HL-60 (cell line): Measurements from ENCODE around the gene DCC.

ENCODE experiments used
- DNase-seq, 2 experiments: peaks; one replicate each; pipeline ENCODE4 v3.0.0-alpha.2; 2010 to 2020; ENCODE audit warnings: low read depth in 1 of 2, low spot score in 1 of 2
- H3K27ac ChIP-seq: fragments of 250-450 bp; sonication (Bioruptor Pico); replicated peaks from 2 replicates; pipeline ENCODE4 v1.5.1; 2020; ENCODE audit warnings: mild to moderate bottlenecking, moderate library complexity
- H3K27me3 ChIP-seq: fragments of 250-450 bp; sonication (Bioruptor Pico); 2 replicates; pipeline ENCODE4 v1.5.1; 2021; ENCODE audit warnings: mild to moderate bottlenecking, moderate library complexity; ENCODE audit not compliant: insufficient read depth, poor library complexity, severe bottlenecking
- H3K4me3 ChIP-seq: replicated peaks from 2 replicates; pipeline ENCODE4 v1.5.1; 2011; ENCODE audit warnings: mild to moderate bottlenecking, control low read depth, low read length; ENCODE audit not compliant: insufficient read depth
- CTCF ChIP-seq: IDR thresholded peaks from one replicate; pipeline ENCODE4 v1.5.1; 2011; ENCODE audit warnings: low read length, control low read depth, inconsistent platforms; ENCODE audit not compliant: insufficient read depth
- GABPA ChIP-seq: IDR thresholded peaks from 2 replicates; pipeline ENCODE4 v1.6.1; 2012; ENCODE audit warnings: low read depth
- POLR2AphosphoS5 ChIP-seq: IDR thresholded peaks from 2 replicates; pipeline ENCODE4 v1.6.1; 2012; ENCODE audit warnings: low read depth
- REST ChIP-seq: IDR thresholded peaks from 2 replicates; pipeline ENCODE4 v1.6.1; 2012; ENCODE audit warnings: low read depth; ENCODE audit not compliant: insufficient replicate concordance
- SPI1 ChIP-seq: IDR thresholded peaks from 2 replicates; pipeline ENCODE4 v1.6.1; 2012; ENCODE audit warnings: low read depth, mild to moderate bottlenecking, borderline replicate concordance

DCC gene

GRCh38 chr18:52312346-52312745 lies 27.7 kb upstream of the DCC start:
- Histone ChIP-seq H3K4me3 (no peak overlapping the region), H3K27me3 (no peaks in the 10 kb centered on the region), H3K27ac (no peak overlapping the region)
- no peak for DNase-seq
- TF ChIP-seq CTCF (no peak), SPI1 (no peak), GABPA (no peak), REST (no peak), POLR2AphosphoS5 (no peak)

- Histone ChIP-seq H3K27ac (no peak overlapping the region), H3K4me3 (no peak overlapping the region), H3K27me3 (no peaks in the 10 kb centered on the region)
- TF ChIP-seq CTCF (no peak), POLR2AphosphoS5 (no peak), GABPA (no peak), SPI1 (no peak), REST (no peak)
- no peak for DNase-seq
Measured at GRCh38 chr18:52313213-52313612, 26.8 kb upstream of the DCC start.

GRCh38 chr18:52319424-52319983 lies 20.5 kb upstream of the DCC start:
- Histone ChIP-seq H3K27me3 (no peaks in the 10 kb centered on the region), H3K27ac (no peak overlapping the region), H3K4me3 (no peak overlapping the region)
- no peak for TF ChIP-seq REST
- no peak for TF ChIP-seq CTCF
- TF ChIP-seq POLR2AphosphoS5, result no peak
- no peak for DNase-seq
